SH-SY5Y (cell line): ENCODE measurements around the gene SMIM5.

Source experiments
- GATA2 ChIP-seq: IDR thresholded peaks from 2 replicates; pipeline ENCODE4 v1.6.1; 2011; ENCODE audit warnings: mild to moderate bottlenecking, low read depth, low read length
- GATA3 ChIP-seq: IDR thresholded peaks from 2 replicates; pipeline ENCODE4 v1.6.1; 2011; ENCODE audit warnings: low read depth, mild to moderate bottlenecking, low read length, moderate library complexity

GRCh38 chr17:75672011-75672410 lies 38.8 kb downstream of the SMIM5 start:
- no peak for TF ChIP-seq GATA2
- TF ChIP-seq GATA3: no peak
